ENCODE data around the gene LRRC7. TPM values are rescaled to one million over a fixed set of nuclear protein-coding genes. Genes with fewer than 3 reads are reported as not detected.
"Not testable (repeated sequence)": the region's sequence is repeated elsewhere in the genome, so short reads cannot be mapped to it uniquely, and the experiment has no call there.

The LRRC7 gene
- total RNA-seq, 3 donors from 2014 or later, result 0.46 to 1.2 (median 1.0) TPM

- no peaks in the 10 kb centered on the region for H3K4me1 ChIP-seq (ENCODE audit: low read depth)
- intact Hi-C loops (cut with DNase I, micrococcal nuclease), result no loop called here
These were observed 372.5 kb downstream of the LRRC7 start for GRCh38 chr1:69940231-69940630.

GRCh38 chr1:69940816-69941215, 373.1 kb downstream of the LRRC7 start:
- no peak for ATAC-seq
- TF ChIP-seq CTCF (IDR thresholded peaks at IDR 0.05), result no peak
- intact Hi-C loops (cut with DNase I, micrococcal nuclease), result no loop called here

More at GRCh38 chr1:69940231-69940630, 372.5 kb downstream of the LRRC7 start:
- no peak for ATAC-seq
- H3K9me3 ChIP-seq, result no peaks in the 10 kb centered on the region
- H3K4me3 ChIP-seq, result no peak overlapping the region
- DNase-seq, result no peak
- no peaks in the 10 kb centered on the region for H3K36me3 ChIP-seq (ENCODE audit: low read depth)
- no peak for TF ChIP-seq CTCF (IDR thresholded peaks at IDR 0.05)

GRCh38 chr1:69943030-69943429, 375.3 kb downstream of the LRRC7 start:
- ATAC-seq (no peak), DNase-seq (no peak)
- no peak for TF ChIP-seq CTCF (IDR thresholded peaks at IDR 0.05)
- H3K4me3 ChIP-seq, result no peak overlapping the region
- no peaks in the 10 kb centered on the region for H3K36me3 ChIP-seq (ENCODE audit: low read depth)
- no peaks in the 10 kb centered on the region for H3K9me3 ChIP-seq
- intact Hi-C loops (cut with DNase I, micrococcal nuclease), result no loop called here
- H3K4me1 ChIP-seq (ENCODE audit: low read depth), result no peaks in the 10 kb centered on the region

More at GRCh38 chr1:69940816-69941215, 373.1 kb downstream of the LRRC7 start:
- no peaks in the 10 kb centered on the region for H3K36me3 ChIP-seq (ENCODE audit: low read depth)
- H3K4me3 ChIP-seq, result no peak overlapping the region
- no peaks in the 10 kb centered on the region for H3K9me3 ChIP-seq
- DNase-seq, result no peak
- no peaks in the 10 kb centered on the region for H3K4me1 ChIP-seq (ENCODE audit: low read depth)

- ATAC-seq, result no peak
These were observed 379.2 kb downstream of the LRRC7 start for GRCh38 chr1:69946935-69947334.

GRCh38 chr1:69947837-69948236, 380.1 kb downstream of the LRRC7 start:
- H3K36me3 ChIP-seq (ENCODE audit: low read depth), result no peaks in the 10 kb centered on the region
- TF ChIP-seq CTCF (IDR thresholded peaks at IDR 0.05), result no peak
- no peaks in the 10 kb centered on the region for H3K4me1 ChIP-seq (ENCODE audit: low read depth)
- no peak for DNase-seq
- ATAC-seq, result no peak
- no peaks in the 10 kb centered on the region for H3K9me3 ChIP-seq
- no peak overlapping the region for H3K4me3 ChIP-seq
- intact Hi-C loops (cut with DNase I, micrococcal nuclease), result no loop called here

More at GRCh38 chr1:69946935-69947334, 379.2 kb downstream of the LRRC7 start:
- Histone ChIP-seq H3K4me1 (ENCODE audit: low read depth) (no peaks in the 10 kb centered on the region), H3K4me3 (no peak overlapping the region), H3K9me3 (no peaks in the 10 kb centered on the region), H3K36me3 (ENCODE audit: low read depth) (no peaks in the 10 kb centered on the region)
- no peak for DNase-seq
- no peak for TF ChIP-seq CTCF (IDR thresholded peaks at IDR 0.05)
- intact Hi-C loops (cut with DNase I, micrococcal nuclease), result no loop called here

GRCh38 chr1:69952676-69953075, 385.0 kb downstream of the LRRC7 start:
- H3K9me3 ChIP-seq, result no peaks in the 10 kb centered on the region
- no peak for DNase-seq

GRCh38 chr1:69962452-69962851, 394.7 kb downstream of the LRRC7 start:
- DNase-seq; H3K4me1 ChIP-seq (ENCODE audit: low read depth); ATAC-seq; H3K9me3 ChIP-seq; H3K36me3 ChIP-seq (ENCODE audit: low read depth); H3K4me3 ChIP-seq; intact Hi-C loops (cut with DNase I, micrococcal nuclease): not testable (repeated sequence)

More at GRCh38 chr1:69952676-69953075, 385.0 kb downstream of the LRRC7 start:
- intact Hi-C loops (cut with DNase I, micrococcal nuclease), result no loop called here
- H3K4me1 ChIP-seq (ENCODE audit: low read depth), result no peaks in the 10 kb centered on the region
- H3K4me3 ChIP-seq, result no peak overlapping the region
- no peak for ATAC-seq
- no peak for TF ChIP-seq CTCF (IDR thresholded peaks at IDR 0.05)
- no peaks in the 10 kb centered on the region for H3K36me3 ChIP-seq (ENCODE audit: low read depth)
